NCI-H146 (cell line): ENCODE measurements around the gene ADGRG1.
A peak's percentile ranks its signal among the peaks of the same experiment; 100 is the strongest.

ENCODE experiments used
- DNase-seq: peaks from one replicate; lab custom pipeline; 2025; lab: John Stamatoyannopoulos, UW

ADGRG1 gene

DNA sequence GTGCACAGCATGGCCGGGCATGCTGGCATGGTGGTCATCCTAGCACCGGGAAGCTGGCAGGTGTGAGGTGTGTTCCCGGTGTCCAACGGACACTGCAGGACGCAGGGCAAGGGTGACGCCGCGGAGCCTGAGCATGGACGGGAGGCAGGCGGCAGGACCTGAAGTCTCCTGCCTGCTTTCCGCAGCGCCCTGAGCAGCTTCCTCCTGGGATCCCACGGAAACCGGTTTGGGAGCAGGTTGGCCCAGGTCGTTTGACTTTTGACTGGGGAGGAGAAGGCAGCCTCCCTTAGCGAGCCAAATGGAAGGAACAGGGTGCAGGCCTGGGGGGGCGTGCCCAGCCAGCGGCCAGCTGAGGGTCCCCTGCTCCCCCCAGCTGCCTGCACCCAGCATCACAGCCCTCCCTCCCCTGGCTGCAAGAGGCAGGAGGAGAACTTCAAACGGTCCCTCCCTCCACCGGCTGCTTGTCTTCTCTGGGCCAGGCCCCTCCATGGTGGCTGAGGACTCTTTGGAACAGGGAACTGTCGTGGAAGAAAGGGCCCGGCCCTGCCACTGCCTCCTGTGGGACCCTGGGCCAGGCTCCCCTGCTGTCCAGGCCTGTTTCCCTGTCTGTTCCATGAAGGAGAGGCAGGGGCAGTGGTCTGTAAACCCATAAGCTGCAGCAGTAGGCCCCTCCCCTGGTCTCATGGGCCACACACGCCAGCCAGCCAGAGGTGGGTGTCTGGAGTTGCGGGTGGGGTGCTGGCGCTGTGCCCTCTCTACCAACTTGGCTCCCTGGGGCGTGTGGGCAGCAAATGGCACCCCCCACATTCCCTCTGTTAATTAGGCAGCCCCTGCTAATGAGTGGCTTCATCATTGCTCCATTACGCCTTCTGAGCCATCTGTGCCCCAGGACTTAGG, 7.8 kb upstream of the ADGRG1 start:
- DNase-seq: peak; percentile 27

- no peak for DNase-seq
These were observed 6.7 kb upstream of the ADGRG1 start for GRCh38 chr16:57621521-57622271.

GRCh38 chr16:57622361-57623250, 5.8 kb upstream of the ADGRG1 start:
- DNase-seq: no peak

DNA sequence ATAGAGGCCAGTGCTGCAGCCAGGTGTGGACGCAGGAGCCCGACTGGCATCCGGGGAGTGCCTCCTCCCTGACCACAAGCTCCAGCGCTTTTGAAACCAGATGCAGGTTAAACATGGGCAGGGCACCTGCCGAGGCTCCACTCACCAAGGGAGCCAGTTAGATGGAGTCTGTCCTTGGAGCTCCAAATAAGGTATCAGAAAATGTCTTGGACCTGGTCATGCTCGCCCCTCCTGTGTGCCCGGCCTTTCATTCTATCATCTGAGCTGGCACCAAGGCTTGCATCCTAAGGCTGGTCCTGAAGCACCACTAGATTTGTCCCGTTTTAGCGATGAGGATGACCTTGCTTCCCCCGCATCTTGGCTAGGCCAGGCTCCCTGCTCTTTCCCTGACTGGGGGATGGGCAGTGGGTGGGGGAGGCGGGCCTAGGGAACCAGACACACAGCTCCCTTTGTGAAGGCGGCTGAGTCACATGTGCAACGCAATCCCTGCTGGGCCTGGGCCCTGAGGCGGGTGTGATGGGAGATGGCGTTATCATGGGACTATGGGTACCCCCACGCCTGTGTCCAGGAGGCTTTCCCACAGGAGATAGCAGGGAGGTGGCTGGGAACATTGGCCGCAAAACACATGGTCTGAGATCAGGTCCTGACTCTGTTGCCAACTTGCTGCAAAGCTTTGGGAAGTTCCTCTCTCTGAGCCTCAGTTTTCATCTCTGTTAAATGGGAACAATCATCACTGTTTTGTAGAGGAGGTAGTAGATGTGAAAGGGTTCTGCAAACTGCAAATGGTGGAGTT, 5.0 kb upstream of the ADGRG1 start:
- no peak for DNase-seq

DNA sequence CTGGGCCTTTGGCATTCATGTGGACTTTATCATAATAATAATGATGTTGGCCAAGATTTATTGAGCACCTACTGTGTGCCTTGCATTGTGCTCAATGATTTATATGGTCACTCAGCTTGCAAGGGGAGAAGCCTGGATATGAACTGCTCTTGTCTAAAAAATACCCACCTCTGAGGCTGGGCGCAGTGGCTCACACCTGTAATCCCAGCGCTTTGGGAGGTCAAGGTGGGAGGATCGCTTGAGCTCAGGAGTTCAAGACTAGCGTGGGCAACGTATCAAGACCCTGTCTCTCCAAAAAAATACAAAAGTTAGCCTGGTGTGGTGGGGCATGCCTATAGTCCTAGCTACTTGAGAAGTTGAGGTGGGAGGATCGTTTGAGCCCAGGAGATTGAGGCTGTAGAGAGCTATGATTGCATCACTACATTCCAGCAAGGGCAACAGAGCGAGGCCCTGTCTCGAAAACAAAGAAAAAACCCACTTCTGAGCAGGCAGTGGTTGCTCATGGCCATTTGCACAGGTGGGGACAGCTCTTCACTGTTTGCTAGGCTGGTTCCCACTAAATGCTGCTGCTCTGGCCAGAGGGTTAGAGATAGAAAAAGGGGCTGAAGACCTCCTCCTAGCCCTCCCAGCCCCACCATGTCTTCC, 4.3 kb upstream of the ADGRG1 start:
- no peak for DNase-seq

GRCh38 chr16:57624806-57625500, 3.5 kb upstream of the ADGRG1 start:
- DNase-seq: no peak

DNA sequence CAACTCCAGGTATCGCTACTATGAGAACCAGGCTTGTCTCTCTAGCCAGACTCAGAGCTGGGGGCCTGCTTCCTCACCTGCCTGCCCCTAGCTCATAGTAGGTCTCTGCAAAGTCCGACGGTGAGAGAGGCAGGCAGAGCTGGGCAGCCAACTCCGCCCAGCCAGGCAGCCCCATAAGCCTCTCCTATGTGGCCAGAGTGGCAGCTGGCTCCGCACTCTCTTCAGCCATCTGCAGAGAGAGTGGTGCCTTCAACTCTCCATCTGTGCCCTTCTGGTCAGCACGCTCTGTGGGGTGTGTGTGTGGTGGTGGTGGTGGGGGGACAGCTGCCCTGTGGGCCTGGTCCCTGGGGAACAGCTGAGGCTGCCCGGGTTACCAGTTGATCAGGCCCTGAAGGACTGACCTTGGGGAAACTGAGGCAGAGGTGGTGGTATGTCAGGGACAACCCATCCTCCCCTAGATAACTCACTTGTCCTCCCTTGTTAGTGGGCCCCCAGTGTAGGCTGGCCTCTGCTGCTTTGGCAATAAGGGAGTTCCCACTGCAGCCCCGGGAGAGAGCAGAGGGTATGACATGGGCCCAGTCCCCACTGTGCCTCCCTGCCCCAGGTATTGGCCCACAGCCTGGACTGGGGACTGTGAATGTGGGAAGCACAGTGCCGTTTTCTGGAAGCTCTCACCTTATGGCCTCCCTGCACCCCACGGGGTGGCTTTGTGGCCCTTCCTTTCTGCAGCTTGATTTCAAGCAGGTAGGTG, 1.8 kb upstream of the ADGRG1 start:
- no peak for DNase-seq

DNA sequence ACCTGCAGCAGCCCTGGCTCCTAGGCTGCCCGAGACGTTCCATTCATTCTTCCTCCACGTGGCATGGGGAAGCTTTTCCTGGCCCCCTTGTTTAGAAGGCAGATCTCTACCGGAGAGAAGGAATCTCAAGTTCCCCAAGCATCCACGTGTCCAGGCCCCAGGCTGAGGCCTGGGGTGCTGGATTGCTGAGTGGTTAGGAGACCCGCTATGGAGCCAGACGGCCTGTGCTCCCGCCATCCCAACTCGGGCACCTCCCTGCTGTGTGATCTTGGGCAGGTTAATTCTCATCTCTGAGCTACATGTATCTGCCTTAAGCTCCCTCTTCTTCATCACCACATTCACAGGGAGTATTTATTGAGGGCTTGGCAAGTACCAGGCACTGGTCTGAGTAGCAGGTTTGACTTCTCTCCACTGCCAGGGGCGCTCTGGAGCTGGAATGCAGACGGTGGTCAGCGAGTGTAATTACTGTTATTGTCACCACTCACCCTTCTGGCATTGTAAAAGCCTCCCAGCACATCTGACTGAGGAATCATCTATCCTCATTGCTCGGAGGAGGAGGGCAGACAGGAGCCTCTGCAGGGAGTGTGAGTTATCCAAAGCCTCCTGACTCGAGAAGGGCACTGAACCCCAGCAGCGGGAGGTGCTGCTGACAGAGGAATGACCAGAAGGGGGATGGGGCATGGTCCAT, 1.1 kb upstream of the ADGRG1 start:
- DNase-seq: no peak

DNA sequence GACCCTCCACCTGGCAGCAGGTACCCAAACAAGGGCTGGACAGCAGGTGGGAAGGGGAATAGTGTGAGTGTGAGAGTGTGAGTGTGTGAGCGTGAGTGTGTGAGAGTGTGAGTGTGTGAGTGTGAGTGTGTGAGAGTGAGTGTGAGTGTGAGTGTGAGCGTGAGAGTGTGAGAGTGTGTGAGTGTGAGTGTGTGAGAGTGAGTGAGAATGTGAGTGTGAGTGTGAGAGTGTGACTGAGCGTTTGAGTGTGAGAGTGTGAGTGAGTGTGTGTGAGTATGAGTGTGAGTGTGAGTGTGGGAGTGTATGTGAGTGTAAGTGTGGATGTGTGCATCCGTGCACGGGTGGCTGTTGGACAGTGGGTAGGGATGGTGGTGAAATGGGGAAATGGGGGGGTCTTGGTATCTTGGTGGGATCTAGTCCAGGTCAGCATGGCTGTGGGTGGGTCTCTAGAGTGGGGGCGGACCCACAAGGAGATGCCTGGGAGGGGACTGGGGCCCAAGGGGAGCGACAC, 408 bp downstream of the ADGRG1 start:
- DNase-seq: no peak

DNA sequence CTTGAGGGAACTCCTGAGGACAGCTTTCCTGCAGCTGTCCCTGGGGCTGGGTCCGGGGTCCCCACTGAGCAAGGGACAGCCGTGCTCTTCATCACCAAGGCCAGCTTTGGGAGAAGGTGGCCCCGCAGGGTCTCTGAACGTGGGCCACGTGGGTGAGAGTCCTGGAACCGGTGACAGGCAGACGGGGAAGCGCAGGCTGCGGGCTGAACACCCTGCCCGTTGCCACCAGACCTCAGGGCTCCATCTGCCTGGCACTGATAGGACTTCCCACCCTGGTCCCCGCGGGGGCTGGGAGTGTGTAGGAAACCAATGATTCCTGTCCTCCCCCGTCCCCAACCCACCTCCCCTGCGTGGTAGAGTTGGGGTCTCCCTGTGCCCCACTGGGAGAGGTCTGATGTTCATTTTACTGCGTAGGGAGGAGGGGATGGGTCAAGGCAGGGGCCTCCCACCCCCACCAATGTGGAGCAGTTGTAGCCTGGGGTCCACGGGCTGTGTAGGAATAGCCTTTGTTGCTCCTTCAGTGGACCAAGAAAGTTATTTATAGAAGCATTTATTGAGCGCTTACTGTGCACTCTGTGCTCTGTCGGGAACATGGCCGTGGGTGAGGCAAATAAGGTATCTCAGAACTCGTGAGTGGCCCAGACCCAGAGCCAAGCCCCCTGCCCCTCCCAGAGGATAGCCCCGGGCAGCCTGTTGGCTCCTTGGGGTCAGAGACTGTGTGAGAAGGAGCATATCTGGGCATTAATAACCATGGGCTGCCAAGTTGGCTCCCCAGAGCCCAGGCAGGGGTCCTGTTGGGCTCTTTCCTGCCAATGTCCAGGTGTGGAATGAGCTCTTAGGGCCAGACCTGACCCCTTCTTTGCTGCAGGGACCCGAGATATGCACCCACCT, 1.3 kb downstream of the ADGRG1 start:
- DNase-seq: no peak

DNA sequence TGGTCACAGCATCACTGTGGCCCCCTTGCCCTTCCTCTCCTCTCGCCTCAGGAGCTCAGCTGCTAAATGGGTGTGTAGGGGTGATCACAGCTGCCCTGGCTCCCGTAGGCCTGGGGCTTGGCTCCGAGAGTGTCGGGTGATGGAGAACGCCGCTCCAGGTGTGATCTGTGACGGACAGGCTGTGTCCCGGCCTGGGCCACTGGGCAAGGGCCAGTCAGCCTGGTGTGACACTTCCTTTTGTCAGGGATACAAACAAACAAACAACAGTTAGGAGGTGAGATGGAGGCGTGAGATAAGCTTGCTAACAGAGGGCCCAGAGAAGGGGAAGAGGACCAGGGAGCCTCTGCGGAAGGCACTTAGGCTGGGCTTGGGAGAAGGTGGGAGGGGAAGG, 2.0 kb downstream of the ADGRG1 start:
- no peak for DNase-seq

DNA sequence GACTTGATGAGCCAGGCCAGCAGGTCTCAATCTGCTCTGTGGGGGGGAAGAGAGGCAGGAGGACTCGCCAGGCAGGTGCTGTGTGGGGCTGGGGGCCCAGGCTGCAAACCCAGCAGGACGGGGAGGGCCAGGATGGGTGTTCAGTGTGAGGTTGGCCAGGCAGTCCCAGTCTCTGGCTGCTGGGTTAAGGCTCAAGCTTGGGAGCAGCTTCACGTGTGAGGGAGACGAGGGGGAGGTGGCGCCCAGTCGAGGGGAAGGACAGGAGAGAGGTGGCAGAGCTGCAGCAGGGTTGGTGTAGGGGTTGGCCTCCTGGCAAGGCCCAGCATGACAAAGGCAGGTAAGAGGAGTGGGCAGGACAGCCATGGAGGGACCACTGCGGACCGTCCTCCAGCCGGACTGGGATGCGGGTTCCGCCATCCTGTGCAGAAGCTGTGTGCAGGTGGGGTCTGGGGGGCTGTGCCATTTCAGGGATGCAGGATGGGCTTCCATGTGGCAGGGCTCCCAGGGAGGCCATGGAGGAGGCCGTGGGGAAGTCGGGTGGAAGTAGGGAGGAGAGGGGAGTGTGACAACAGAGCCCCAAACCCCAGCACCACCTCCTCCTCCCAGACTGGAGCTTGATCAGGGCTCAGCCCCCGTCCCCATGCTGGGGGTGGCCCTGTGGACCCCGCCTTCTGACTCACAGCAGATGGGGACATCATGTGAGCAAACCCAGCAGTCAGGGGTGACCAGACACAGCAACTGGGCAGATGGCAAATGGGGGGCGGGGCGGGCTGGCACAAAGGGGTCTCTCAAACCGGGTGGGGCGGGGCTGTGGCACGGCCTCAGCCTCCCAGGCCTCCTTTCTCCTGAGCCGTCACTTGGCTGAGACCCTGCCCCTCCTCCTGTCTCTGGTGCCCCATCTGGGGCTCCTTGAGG, 2.8 kb downstream of the ADGRG1 start:
- DNase-seq: no peak

- DNase-seq: no peak
These were observed 4.1 kb downstream of the ADGRG1 start for GRCh38 chr16:57632568-57632967.

- no peak for DNase-seq
These were observed 5.1 kb downstream of the ADGRG1 start for GRCh38 chr16:57633383-57634064.

DNA sequence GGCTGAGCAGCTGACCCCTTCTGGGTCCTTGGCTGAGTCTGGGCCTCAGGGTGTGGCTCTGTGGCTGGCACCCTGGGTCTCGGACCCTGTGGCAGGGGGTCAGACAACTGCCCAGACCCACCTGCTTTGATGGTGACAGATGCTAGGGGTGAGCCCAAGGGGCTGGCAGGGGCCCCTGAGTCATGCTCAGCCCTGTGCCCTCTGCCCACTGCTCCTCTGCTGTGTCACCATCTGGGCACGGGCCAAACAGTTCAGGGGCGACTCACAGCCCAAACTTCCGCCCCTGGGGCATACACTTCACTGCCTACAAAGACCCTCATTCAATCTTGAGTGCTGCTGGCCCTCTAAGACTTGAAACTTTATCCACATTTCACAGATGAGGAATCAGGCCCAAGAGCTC, 5.7 kb downstream of the ADGRG1 start:
- DNase-seq: no peak
